Eye (tissue), 1 donor: ENCODE results near the gene RDX.
A peak's percentile ranks its signal among the peaks of the same experiment; 100 is the strongest.

Experiments used
- DNase-seq: peaks from one replicate; pipeline ENCODE4 v3.0.0-alpha.2; 2015

RDX gene

GRCh38 chr11:110169738-110170137 is 126.7 kb downstream of the RDX start:
- no peak for DNase-seq

DNA sequence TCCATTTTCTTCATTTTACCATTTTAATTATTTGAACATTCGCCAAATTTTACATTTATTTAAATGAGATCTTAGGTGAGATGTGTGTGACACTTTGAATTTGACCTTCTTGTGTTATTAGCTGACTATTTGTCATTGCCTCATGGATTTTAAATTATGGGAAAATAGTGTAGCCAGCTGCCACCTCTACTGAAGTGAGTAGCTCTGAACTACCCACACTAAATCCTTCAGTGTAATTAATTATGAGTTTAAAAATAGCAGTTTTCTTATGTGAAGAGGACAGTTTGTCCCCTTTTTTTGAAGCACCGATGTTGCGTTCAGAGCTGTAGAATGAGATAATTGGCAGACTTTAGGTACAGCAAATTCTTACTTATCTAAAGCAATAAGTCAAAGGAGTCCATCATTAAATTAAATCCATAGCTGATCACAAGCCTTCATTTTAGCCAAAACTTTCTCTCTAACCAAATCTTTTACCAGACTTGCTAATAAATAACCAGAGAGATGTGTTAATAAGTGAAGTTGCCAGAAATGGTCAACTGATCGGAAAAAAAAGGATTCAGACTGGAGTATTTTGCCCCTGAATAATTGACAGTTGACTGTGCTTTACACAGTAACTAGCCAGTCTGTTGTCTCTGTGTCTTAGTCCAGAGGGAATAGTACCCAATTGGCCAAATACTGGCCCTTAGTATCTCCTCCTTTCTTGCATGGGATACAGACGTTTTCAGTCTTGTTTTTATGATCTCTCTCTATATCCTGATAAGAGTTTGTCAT is 128.2 kb downstream of the RDX start:
- DNase-seq = no peak

- no peak for DNase-seq
Observed at GRCh38 chr11:110165039-110165925, 131.1 kb downstream of the RDX start.

DNA sequence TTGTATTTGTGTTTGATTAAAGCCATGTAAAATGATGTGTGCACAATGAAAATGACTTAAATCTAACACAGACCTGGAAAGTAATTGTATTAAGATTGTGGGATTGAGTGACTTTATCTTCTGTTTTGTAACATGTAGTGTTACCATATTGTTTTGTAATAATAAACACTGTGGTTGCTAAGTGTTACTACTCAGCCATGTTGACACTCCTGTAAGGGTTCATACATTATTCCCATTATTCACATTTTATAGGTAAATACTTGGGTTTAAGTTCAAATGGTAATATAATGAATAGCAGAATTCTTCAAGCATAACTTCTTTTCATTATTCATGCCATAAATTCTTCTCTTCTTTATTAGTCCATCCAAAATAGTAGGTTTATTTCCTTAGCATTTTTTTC is 134.2 kb downstream of the RDX start:
- no peak for DNase-seq

DNA sequence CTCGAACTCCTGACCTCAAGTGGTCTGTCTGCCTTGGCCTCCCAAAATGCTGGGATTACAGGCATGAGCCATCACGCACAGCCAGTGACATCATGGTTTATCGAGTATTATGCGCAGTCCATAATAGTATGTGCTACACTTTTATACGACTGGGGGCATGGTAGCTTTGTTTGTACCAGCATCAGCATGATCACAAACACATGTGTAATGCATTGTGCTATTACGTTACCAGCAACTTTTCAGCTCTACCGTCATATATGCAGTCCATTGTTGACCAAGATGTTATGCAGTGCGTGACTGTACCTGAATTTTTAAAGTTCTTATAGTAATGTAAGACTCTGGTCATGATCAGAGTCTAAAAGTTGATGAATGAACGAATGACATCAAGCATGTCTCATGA is 135.4 kb downstream of the RDX start:
- DNase-seq = no peak

GRCh38 chr11:110160437-110160836 is 136.0 kb downstream of the RDX start:
- no peak for DNase-seq

- DNase-seq = no peak
Observed at GRCh38 chr11:110160016-110160415, 136.4 kb downstream of the RDX start.

- DNase-seq = no peak
Observed at GRCh38 chr11:110159476-110159875, 136.9 kb downstream of the RDX start.

GRCh38 chr11:110158317-110159200 is 137.9 kb downstream of the RDX start:
- DNase-seq = no peak

- no peak for DNase-seq
Observed at GRCh38 chr11:110156503-110156902, 139.9 kb downstream of the RDX start.

GRCh38 chr11:110153474-110153873 is 142.9 kb downstream of the RDX start:
- DNase-seq = no peak

DNA sequence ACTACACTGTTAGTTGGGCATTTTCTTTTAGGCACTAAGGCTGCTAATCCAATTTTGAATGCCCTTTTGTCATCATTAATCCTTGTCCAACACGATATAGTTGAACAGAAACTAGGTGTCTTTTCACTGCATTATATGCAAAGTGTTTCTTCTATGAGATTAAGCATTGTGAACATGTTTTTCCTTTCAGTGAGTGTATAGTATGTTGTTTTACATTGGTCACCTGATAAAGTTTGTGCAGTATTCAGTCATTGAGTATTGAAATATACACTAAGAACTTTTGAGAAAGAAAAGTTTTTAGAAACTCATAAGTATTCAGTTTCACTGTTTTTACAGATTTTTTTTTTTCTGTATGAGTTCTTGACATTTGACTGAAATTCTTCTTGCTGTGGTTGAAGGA is 144.2 kb downstream of the RDX start:
- no peak for DNase-seq

- DNase-seq = no peak
Observed at GRCh38 chr11:110148775-110149744, 147.4 kb downstream of the RDX start.

DNA sequence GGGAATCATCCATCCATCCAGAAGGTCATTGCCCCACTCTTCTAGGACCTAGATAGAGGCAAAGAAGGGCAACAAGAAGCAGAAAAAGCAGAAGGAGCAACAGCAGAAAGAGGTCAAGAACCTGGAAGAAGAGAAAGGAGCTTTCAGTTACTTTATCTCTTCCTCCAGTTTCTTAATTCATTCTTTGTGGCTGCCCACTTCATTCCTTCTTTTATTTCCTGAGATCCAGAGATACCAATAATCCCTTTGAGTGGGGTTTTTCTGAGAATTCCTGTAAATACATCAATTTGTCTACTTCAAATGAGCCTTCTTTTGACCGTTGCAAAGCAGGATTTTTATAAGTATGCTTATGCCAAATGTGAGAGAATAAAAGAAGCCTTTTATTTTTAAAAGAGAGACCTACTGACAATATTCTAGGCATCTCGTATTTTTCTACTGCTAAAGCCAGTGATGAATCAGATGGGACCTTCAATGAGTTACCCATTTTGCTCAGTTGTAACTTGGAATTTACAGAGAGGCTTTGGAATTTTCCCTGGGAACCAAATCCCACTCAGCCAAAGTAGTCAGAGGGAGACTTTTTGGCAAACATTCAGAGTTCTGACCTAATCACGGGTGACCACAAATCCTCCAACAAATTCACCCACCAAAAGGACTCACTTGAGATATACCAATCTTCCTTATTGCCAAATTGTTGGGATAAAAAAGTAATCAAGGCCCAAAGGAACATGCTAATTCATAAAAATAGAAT is 148.3 kb downstream of the RDX start:
- DNase-seq = no peak

DNA sequence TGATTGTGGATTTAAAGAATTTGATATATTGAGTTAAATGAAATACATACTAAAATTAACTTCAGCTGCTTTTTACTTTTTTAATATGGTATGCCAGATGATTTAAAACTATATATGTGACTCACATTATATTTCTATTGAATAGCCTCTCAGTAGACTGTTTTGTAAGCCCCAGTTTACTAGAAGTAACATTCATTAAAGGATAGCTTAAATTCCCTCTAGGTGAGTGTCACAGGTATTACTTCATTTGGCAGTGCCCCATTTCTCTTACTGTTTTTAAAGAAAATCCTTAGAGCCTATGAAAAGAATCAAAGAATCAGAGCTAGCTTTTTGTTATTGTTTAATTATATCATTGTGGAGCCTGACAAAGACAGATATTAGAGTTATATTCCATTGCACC is 154.6 kb downstream of the RDX start:
- no peak for DNase-seq

GRCh38 chr11:110134110-110134509 is 162.3 kb downstream of the RDX start:
- peak; percentile 89 for DNase-seq

GRCh38 chr11:110133160-110133559 is 163.3 kb downstream of the RDX start:
- peak; percentile 58 for DNase-seq

- DNase-seq = peak; percentile 85
Observed at GRCh38 chr11:110131386-110132123, 164.9 kb downstream of the RDX start.

- DNase-seq = peak; percentile 94
Observed at GRCh38 chr11:110130642-110131238, 165.7 kb downstream of the RDX start.

GRCh38 chr11:110128161-110128560 is 168.3 kb downstream of the RDX start:
- DNase-seq = peak; percentile 80
